HFFc6 (cell line): ENCODE results near the gene SLC27A2. TPM values are rescaled to one million over a fixed set of nuclear protein-coding genes. Genes with fewer than 3 reads are reported as not detected.

Experiments used
- DNase-seq: peaks from one replicate; pipeline ENCODE4 v3.0.0-alpha.2; 2018
- H3K27ac Mint-ChIP-seq: 2 replicates; pipeline ENCODE4 v1.8.0; 2020; ENCODE audit warnings: mild to moderate bottlenecking, mixed read lengths
- H3K27me3 Mint-ChIP-seq: 2 replicates; pipeline ENCODE4 v1.8.0; 2021; ENCODE audit warnings: mild to moderate bottlenecking, moderate library complexity, mixed read lengths; ENCODE audit not compliant: insufficient read depth
- H3K36me3 Mint-ChIP-seq: 2 replicates; pipeline ENCODE4 v1.8.0; 2021; ENCODE audit warnings: low read depth, mixed read lengths
- H3K4me1 Mint-ChIP-seq: 2 replicates; pipeline ENCODE4 v1.8.0; 2020; ENCODE audit warnings: low read depth, mixed read lengths
- H3K4me3 Mint-ChIP-seq: 2 replicates; pipeline ENCODE4 v1.8.0; 2020; ENCODE audit warnings: mild to moderate bottlenecking, moderate library complexity, mixed read lengths
- H3K9me3 Mint-ChIP-seq: 2 replicates; pipeline ENCODE4 v1.8.0; 2020; ENCODE audit warnings: mild to moderate bottlenecking, mixed read lengths
- CTCF ChIP-seq: fragments of 200-600 bp; sonication (generic); IDR thresholded peaks from 2 replicates; pipeline ENCODE4 v1.5.0; 2021; ENCODE audit warnings: antibody characterized with exemption, mild to moderate bottlenecking
- total RNA-seq, 6 experiments: library from RNA; stranded (reverse); fragmentation: NEBNext Ultra II Directional; extraction: Animal tissue kit (Norgen Biotek cat#: 25700); gene quantifications; 2 replicates in 1 of 6; 3 replicates in 5 of 6; pipeline ENCODE4 v1.2.3, GENCODE V29; 2021

The SLC27A2 gene
- total RNA-seq, 6 experiments from 2014 or later: 0.87 to 2.0 (median 1.3) TPM

- Mint-ChIP-seq H3K27me3 (peaks cover 2% of the 10 kb centered on the region), H3K9me3 (no peaks in the 10 kb centered on the region), H3K36me3 (peaks cover 14% of the 10 kb centered on the region), H3K27ac (no peak overlapping the region), H3K4me1 (peaks cover 9% of the 10 kb centered on the region), H3K4me3 (no peak overlapping the region)
- TF ChIP-seq CTCF: no peak
- no peak for DNase-seq
Measured at GRCh38 chr15:50277370-50277769, 95.4 kb downstream of the SLC27A2 start.

GRCh38 chr15:50278496-50278895, 96.5 kb downstream of the SLC27A2 start:
- peaks cover 14% of the 10 kb centered on the region for H3K36me3 Mint-ChIP-seq
- H3K27me3 Mint-ChIP-seq: peaks cover 2% of the 10 kb centered on the region
- no peak for DNase-seq
- H3K4me3 Mint-ChIP-seq: no peak overlapping the region
- H3K4me1 Mint-ChIP-seq: peaks cover 9% of the 10 kb centered on the region
- no peaks in the 10 kb centered on the region for H3K9me3 Mint-ChIP-seq
- no peak overlapping the region for H3K27ac Mint-ChIP-seq
- TF ChIP-seq CTCF: no peak

GRCh38 chr15:50280271-50280670, 98.3 kb downstream of the SLC27A2 start:
- DNase-seq: no peak
- H3K36me3 Mint-ChIP-seq: peaks cover 14% of the 10 kb centered on the region
- peaks cover 9% of the 10 kb centered on the region for H3K4me1 Mint-ChIP-seq
- H3K4me3 Mint-ChIP-seq: no peak overlapping the region
- no peak for TF ChIP-seq CTCF
- no peak overlapping the region for H3K27ac Mint-ChIP-seq
- no peaks in the 10 kb centered on the region for H3K9me3 Mint-ChIP-seq
- peaks cover 2% of the 10 kb centered on the region for H3K27me3 Mint-ChIP-seq

- Mint-ChIP-seq H3K36me3 (peaks cover 14% of the 10 kb centered on the region), H3K27me3 (no peaks in the 10 kb centered on the region; the same call in 1 of the 2 replicates), H3K4me3 (no peak overlapping the region), H3K4me1 (peaks cover 9% of the 10 kb centered on the region), H3K27ac (no peak overlapping the region), H3K9me3 (no peaks in the 10 kb centered on the region)
- TF ChIP-seq CTCF: no peak
- no peak for DNase-seq
Measured at GRCh38 chr15:50281427-50281826, 99.4 kb downstream of the SLC27A2 start.

Other genes starting within 250 kb of the SLC27A2 start
- 1 to 10 TPM in 2 of 6 experiments, under 1 TPM in 4; 0.31 to 1.6 (median 0.91) TPM for gene ATP8B4, start 63.0 kb upstream of the SLC27A2 start, total RNA-seq
- gene HDC, start 83.5 kb downstream of the SLC27A2 start, total RNA-seq: under 1 TPM in 1 of 6 experiments, not detected in 5; 0.07 TPM
- gene GABPB1, start 173.0 kb downstream of the SLC27A2 start, total RNA-seq: 10 to 100 TPM; 20.8 to 28.4 (median 25.3) TPM
- 10 to 100 TPM; 46.0 to 65.2 (median 53.0) TPM for gene USP8, start 242.2 kb downstream of the SLC27A2 start, total RNA-seq